ENCODE measurements around the gene ATP5MG.

ATP5MG gene

DNA sequence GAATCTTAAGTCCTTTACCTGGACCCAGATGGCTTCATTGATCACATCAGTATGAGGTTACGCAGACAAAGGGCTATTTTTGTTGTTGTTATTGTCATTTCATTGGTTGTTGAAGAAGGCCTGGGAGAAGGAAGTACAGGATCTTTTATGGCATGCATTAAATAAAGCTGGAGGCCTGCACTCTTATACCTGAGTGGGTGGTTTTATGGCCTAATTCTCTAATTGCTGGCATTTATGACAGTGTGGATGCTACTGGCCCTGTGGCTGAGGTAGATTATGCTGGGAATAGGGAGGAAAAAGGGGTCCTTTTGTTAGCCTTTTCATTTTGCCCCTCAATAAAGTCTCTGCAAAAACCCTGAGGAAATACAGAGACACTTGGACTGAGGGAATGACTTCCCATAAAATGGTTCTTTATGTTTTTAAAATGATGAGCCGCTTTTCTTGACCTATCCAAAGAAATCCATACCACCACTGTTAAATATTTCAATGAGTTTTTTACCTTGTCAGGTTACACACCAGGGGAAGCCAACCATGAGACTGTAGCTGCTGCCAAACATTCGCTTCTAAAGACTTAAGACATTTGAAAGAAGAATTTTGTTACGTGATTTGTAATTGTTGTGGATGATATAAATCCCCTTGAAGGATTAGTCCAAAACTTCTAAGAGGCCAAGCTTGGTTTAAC lies 41.6 kb downstream of the ATP5MG start:
- DNase-seq: no peak

DNA sequence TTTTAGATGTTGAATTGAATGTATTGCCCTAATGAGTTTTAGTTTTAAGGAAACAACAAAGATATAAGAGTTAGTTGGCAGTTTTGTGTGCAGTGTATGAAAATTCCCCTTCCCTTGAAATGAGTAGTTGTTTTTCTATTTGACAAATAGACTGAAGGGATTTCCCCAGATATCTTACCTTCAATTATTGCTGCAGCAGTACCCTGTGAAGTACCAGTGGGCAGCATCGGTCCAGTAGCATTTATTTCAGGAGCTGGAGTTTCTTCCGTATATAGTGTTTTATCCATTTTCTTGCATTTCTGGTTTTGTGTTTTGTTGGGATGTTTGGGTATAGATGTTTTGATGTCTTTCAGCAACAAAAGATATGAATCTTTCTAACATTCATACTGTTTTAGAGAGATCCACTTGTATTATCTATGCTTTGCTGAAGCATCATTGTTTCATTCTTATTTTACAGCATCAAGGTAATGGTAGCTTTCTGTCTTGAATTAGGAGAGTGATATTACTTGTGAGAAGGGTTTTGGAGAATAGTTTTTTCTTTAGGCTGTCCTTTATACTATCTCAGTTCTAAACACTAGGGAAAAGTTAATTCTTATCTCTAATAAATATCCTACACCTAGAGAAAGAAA lies 42.3 kb downstream of the ATP5MG start:
- DNase-seq: peak; percentile 76

DNA sequence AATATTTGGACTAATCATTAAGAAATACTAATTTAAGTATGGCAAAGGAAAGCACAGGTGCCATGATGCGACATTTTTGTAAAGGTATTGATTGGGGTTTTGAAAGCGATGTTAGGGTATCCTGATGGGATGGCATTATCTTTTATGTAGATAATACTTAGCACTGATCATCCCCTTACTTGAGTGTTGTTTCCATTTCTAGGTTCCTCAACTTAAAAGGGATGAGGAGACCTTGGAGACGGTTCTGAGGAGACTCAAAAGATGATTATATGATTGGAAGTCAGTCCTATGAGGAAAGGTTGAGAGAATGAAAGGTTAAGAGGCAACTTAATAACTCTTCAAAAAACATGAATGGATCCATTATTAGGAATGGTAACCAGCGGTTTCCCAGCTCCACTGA lies 46.0 kb downstream of the ATP5MG start:
- DNase-seq: no peak

DNA sequence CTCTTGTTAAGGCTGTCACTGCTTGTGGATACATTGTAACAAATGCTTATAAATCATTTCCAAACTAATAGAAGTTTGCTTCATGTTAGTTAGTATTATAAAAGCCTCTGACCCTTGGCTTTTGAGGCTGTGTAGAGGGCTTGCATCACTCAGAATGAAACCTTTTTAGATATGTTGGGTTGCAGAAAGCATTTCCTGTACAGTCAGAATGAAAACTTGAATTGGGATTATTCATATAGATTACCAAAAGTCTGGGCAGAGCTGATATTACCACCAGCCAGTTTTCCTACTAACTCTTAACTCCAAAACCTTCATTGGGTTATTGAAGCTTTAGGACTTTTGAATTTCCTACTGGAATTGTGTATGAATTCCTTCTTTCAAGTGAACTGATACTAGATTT lies 46.9 kb downstream of the ATP5MG start:
- DNase-seq: peak; percentile 89

DNA sequence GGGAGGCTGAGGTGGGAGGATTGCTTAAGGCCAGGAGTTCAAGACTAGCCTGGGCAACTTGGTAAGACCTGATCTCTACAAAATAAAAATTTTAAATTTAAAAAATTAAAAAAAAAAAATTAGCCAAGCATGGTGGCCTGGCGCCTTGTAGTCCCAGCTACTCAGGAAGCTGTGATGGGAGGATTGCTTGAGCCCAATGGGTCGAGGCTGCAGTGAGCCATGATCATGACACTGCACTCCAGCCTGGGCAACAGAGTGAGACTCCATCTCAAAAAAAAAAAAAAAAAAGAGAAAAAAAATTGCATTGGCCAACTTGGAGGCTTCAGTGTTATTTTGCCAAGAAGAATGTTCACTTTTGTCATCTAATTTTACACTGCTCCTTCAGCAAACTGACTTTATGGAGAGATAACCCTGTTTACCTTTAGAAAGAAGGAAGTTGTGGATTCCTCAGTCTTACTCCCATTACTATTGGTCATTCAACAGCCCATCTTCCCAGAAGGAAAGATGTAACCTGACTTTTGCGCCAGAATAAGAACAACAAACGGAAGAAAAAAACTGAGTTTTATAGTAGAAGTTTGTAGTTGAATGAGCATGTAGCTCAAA lies 48.0 kb downstream of the ATP5MG start:
- no peak for DNase-seq

DNA sequence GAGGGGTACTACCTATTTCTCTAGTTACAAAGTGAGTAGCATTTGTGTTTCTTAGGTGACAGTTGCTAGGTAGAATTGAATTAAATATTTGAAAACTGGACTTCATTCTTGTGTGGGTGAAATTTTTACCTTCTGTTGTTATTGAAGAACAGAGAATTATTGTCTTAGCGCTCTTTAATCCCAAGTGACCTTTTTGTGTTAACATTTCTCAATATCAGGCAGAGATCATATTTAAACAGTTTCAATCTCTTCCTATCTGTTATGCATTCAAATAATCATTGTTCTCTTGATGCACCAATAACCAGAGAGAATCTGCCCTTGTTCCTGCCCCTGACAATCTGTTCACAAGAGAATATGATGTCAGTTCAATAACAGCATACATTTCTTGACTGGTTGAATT lies 49.0 kb downstream of the ATP5MG start:
- no peak for DNase-seq
